HCT116 (cell line): Measurements from ENCODE around the gene MST1R.

Experiments
- ATF3 ChIP-seq: IDR thresholded peaks from 2 replicates; pipeline ENCODE4 v1.6.1; 2012
- CBX3 ChIP-seq: IDR thresholded peaks from 2 replicates; pipeline ENCODE4 v1.6.1; 2012; ENCODE audit warnings: low read depth
- CEBPB ChIP-seq: IDR thresholded peaks from 2 replicates; pipeline ENCODE4 v1.6.1; 2012; ENCODE audit warnings: low read depth
- CTCF ChIP-seq, 3 experiments: fragments of 200-600 bp in 1 of 3; sonication (generic) in 1 of 3; IDR thresholded peaks in 2 of 3; conservative IDR thresholded peaks in 1 of 3; 2 replicates each; pipeline ENCODE4 v1.5.1; 2012 to 2017; ENCODE audit warnings: low read depth in 2 of 3, low read length in 2 of 3, antibody characterized with exemption in 1 of 3, borderline replicate concordance in 1 of 3, control low read depth in 1 of 3, mild to moderate bottlenecking in 1 of 3, mixed read lengths in 1 of 3, mixed run types in 1 of 3, moderate library complexity in 1 of 3; ENCODE audit not compliant: insufficient read depth in 1 of 3
- EGR1 ChIP-seq: IDR thresholded peaks from 2 replicates; pipeline ENCODE4 v1.6.1; 2012; ENCODE audit warnings: low read depth
- EZH2 ChIP-seq: fragments of 200-600 bp; sonication (generic); IDR thresholded peaks from 2 replicates; pipeline ENCODE4 v1.6.1; 2017; ENCODE audit warnings: antibody characterized with exemption, mixed run types
- MAX ChIP-seq: IDR thresholded peaks from 2 replicates; pipeline ENCODE4 v1.6.1; 2012
- POLR2A ChIP-seq: IDR thresholded peaks from 2 replicates; pipeline ENCODE4 v1.7.0; 2011; ENCODE audit warnings: borderline replicate concordance; ENCODE audit not compliant: insufficient read depth, insufficient read length; ENCODE audit errors: extremely low read depth
- RAD21 ChIP-seq: IDR thresholded peaks from 2 replicates; pipeline ENCODE4 v1.6.1; 2012; ENCODE audit warnings: low read depth, mild to moderate bottlenecking
- REST ChIP-seq: IDR thresholded peaks from 2 replicates; pipeline ENCODE4 v1.6.1; 2012; ENCODE audit warnings: low read depth
- SRF ChIP-seq: IDR thresholded peaks from 2 replicates; pipeline ENCODE4 v1.6.1; 2012; ENCODE audit warnings: low read depth
- ZBTB33 ChIP-seq: IDR thresholded peaks from 2 replicates; pipeline ENCODE4 v1.6.1; 2011; ENCODE audit warnings: mild to moderate bottlenecking, low read length, moderate library complexity; ENCODE audit not compliant: insufficient replicate concordance; ENCODE audit errors: extremely low read depth
- ZNF274 ChIP-seq: fragments of 200-500 bp; sonication (Bioruptor generic); IDR thresholded peaks from 2 replicates; pipeline ENCODE4 v1.6.1; 2014; ENCODE audit warnings: mild to moderate bottlenecking, low read depth, low read length, inconsistent platforms

GRCh38 chr3:49910409-49911123 lies 6.9 kb upstream of the MST1R start:
- TF ChIP-seq REST (no peak), RAD21 (no peak), CTCF (IDR thresholded peaks at IDR 0.05 in 2 of 3, conservative IDR thresholded peaks at IDR 0.05 in 1 of 3; ENCODE audit: borderline replicate concordance in 1 of 3, insufficient read depth in 1 of 3, low read depth in 2 of 3, low read length in 2 of 3) (no peak), CBX3 (no peak), ZNF274 (no peak), CEBPB (no peak), EGR1 (no peak), EZH2 (no peak), ATF3 (no peak), POLR2A (no peak), MAX (no peak), ZBTB33 (no peak), SRF (no peak)
